Astrocyte of the cerebellum (primary cell): ENCODE results near the gene KRTAP12-1.
"Not testable (repeated sequence)": the region's sequence is repeated elsewhere in the genome, so short reads cannot be mapped to it uniquely, and the experiment has no call there.

Experiments
- DNase-seq: peaks from one replicate; pipeline ENCODE4 v3.0.0-alpha.2; 2011; ENCODE audit warnings: low read depth
- H3K4me3 ChIP-seq: 2 replicates; pipeline ENCODE4 v1.5.1; 2011; ENCODE audit warnings: mild to moderate bottlenecking, low read depth, low read length, moderate library complexity
- CTCF ChIP-seq: IDR thresholded peaks from 2 replicates; pipeline ENCODE4 v1.5.1; 2012; ENCODE audit warnings: low read length, low read depth, moderate library complexity, mild to moderate bottlenecking; ENCODE audit errors: missing control alignments
- in situ Hi-C: cut with HindIII; loops from 2 replicates; pipeline ENCODE4 v1.10.0; 2017; ENCODE audit warnings: low sequenced_read_pairs

Gene KRTAP12-1

GRCh38 chr21:44671911-44672310 is 10.1 kb downstream of the KRTAP12-1 start:
- no peak overlapping the region for H3K4me3 ChIP-seq
- in situ Hi-C loops = no loop called here
- TF ChIP-seq CTCF = no peak
- no peak for DNase-seq

DNA sequence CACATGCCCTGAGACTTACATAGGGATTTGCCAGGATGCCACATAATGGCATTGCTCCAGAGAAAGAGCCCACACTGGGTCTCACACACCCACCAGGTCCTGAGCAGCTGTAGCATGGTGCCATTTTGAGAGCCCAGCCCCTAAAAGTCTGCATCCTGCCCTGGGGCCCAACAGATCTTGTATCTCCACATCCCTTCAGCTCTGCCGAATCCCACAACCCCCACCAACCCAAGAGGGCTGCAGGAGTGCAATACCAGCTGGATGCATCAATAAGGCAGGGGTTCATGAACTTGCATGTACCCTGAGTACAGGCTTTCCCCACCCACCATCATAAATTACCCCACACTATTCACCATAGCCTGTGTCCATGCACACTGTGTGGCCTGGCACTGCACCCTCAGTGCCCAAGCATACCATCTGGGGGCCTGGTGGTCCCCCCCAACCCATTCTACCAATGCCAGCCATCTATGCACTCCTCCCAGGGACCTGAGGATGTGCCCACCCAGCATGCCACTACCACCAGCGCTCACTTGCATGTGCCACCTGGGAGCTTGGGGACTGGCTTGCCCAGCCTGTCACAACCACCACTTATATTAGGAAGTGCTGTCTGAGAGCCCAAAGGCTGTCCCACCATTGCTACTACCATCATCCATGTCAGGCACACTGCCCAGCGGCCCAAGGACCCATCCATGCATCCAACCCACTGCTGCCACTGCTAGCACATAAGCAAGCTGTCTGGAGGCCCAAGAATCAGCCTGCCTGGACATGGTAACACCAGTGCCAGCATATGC is 11.1 kb downstream of the KRTAP12-1 start:
- DNase-seq = no peak
- in situ Hi-C loops = no loop called here
- H3K4me3 ChIP-seq = no peak overlapping the region
- no peak for TF ChIP-seq CTCF

GRCh38 chr21:44667612-44668011 is 14.4 kb downstream of the KRTAP12-1 start:
- in situ Hi-C loops = no loop called here
- no peak for TF ChIP-seq CTCF
- H3K4me3 ChIP-seq = no peak overlapping the region
- no peak for DNase-seq

- H3K4me3 ChIP-seq = no peak within 1 kb of the TSS
- TF ChIP-seq CTCF = no peak
- DNase-seq = no peak
- in situ Hi-C loops = no loop called here
Measured at GRCh38 chr21:44666401-44667320, 15.3 kb downstream of the KRTAP12-1 start, which contains the start of gene KRTAP12-2. KRTAP12-2 (minus strand) TSS chr21:44666927; CDS start chr21:44666886, 41 bp downstream.

DNA sequence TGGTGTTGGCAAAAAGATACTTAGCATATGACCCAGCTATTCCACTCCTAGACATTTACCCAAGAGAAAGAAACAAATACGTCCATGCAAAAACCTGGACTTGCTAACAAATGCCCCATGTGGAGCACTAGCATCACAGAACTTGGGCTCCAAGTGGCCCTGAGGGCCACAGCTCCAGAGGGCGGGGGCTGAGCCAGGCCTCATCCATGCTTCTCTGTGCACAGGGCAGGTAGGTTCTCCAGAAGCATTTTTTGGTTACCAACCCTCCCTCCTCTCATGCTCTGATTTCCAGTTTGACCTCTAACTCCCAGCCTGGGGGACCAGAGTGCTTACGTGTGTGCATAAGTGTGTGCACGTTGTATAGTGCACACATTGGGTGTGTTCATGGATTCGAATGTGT is 17.3 kb downstream of the KRTAP12-1 start:
- DNase-seq = no peak
- H3K4me3 ChIP-seq = no peak overlapping the region
- in situ Hi-C loops = no loop called here
- no peak for TF ChIP-seq CTCF

- in situ Hi-C loops, H3K4me3 ChIP-seq, DNase-seq: not testable (repeated sequence)
Measured at GRCh38 chr21:44661567-44661966, 20.4 kb downstream of the KRTAP12-1 start.
